ENCODE measurements around the gene CD300LD. TPM values are rescaled to one million over a fixed set of nuclear protein-coding genes. Genes with fewer than 3 reads are reported as not detected.

Gene CD300LD
- polyA plus RNA-seq, 1 donor from 2014 or later, result not detected

DNA sequence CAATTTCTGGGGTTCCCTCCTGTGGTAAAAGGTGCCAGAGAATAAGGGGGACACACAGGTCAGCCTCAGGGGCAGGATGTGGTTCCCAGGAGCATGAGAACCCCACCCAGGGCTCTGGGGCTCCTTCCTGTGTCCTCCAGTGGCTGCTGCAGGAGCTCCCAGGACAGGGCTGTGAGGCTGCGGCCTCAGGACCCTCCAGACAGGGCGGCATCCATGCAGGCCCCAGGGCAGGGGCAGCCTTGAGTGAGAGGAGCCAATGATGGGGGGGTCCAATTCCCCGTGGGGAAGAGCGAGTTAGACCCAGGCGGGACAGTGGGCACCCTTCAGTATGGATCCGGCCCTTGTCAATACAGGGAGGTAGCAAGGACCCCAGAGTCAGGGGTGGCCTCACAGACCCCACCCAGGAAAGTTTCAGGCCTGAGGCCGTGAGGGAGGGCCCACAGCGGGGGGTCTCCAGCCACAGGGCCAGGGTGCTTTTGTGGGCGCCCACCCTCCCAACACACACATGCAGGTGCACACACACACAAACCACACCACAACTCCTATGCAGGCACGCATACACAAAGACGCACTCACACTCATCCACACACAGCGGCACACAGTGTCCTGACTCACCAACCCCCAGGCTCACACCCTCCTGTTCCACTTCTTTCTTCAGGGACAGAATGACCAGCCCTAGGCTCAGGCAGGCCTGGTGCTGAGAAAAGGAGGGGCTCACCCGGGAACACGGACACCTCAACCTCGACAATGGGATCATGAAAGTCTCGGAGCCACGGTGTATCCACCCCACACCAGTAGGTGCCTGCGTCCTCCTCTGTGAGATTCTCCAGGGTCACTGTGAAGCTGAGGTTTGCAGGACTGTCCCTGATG, 48.0 kb downstream of the CD300LD start:
- TF ChIP-seq, protein P1, sequence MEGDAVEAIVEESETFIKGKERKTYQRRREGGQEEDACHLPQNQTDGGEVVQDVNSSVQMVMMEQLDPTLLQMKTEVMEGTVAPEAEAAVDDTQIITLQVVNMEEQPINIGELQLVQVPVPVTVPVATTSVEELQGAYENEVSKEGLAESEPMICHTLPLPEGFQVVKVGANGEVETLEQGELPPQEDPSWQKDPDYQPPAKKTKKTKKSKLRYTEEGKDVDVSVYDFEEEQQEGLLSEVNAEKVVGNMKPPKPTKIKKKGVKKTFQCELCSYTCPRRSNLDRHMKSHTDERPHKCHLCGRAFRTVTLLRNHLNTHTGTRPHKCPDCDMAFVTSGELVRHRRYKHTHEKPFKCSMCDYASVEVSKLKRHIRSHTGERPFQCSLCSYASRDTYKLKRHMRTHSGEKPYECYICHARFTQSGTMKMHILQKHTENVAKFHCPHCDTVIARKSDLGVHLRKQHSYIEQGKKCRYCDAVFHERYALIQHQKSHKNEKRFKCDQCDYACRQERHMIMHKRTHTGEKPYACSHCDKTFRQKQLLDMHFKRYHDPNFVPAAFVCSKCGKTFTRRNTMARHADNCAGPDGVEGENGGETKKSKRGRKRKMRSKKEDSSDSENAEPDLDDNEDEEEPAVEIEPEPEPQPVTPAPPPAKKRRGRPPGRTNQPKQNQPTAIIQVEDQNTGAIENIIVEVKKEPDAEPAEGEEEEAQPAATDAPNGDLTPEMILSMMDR (IDR thresholded peaks at IDR 0.05; ENCODE audit: poor library complexity, severe bottlenecking), result no peak
- TF ChIP-seq TAF1 (IDR thresholded peaks at IDR 0.05; ENCODE audit: low read depth), result no peak
- TF ChIP-seq SMC3 (conservative IDR thresholded peaks at IDR 0.05; ENCODE audit: poor library complexity), result no peak
- no peak for TF ChIP-seq EZH2 (IDR thresholded peaks at IDR 0.05; ENCODE audit: borderline replicate concordance, insufficient read depth, low read length, poor library complexity, severe bottlenecking)
- no peak for TF ChIP-seq MXI1 (conservative IDR thresholded peaks at IDR 0.05; ENCODE audit: poor library complexity, severe bottlenecking)
- Histone ChIP-seq H3K9ac (ENCODE audit: low read length) (no peak overlapping the region), H3K27me3 (ENCODE audit: insufficient read depth, low read depth, low read length) (no peaks in the 10 kb centered on the region), H3K4me2 (ENCODE audit: low read length) (no peak overlapping the region), H3K9me2 (ENCODE audit: insufficient read depth, low read length) (no peaks in the 10 kb centered on the region), H3K36me3 (ENCODE audit: insufficient read depth, low read length) (no peaks in the 10 kb centered on the region), H4K20me1 (ENCODE audit: insufficient read depth) (no peaks in the 10 kb centered on the region), H3K27ac (ENCODE audit: low read length) (no peak overlapping the region), H3K4me3 (ENCODE audit: low read length) (no peak overlapping the region), H3K79me2 (replicated peaks; ENCODE audit: insufficient read depth, low read length) (no peaks in the 10 kb centered on the region), H3F3A (ENCODE audit: insufficient read depth, low read length, poor library complexity, severe bottlenecking) (no peaks in the 10 kb centered on the region), H3K9me3 (ENCODE audit: low read length) (no peaks in the 10 kb centered on the region), H2AFZ (ENCODE audit: low read depth, low read length) (no peak overlapping the region)

DNA sequence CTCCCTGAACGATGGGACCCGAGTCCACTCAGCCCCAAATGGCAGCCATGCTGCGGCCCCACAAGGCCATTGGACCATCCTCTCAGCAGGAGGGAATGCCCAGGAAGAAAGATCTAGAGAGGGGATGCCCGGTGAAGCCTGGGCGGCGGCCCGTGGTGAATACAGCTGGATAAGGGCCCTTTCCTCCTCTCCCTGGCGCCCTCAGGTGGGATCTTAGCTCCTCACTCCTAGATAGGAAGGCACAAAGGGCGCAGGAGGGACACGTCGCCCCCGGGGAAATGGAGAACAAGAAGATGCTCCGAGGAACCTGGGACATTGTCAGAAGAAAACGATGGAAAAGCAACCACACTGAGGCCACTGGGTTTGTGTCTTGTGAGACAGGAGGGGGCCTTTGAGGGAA, 48.7 kb downstream of the CD300LD start:
- Histone ChIP-seq H4K20me1 (ENCODE audit: insufficient read depth) (no peaks in the 10 kb centered on the region), H2AFZ (ENCODE audit: low read depth, low read length) (no peak overlapping the region), H3K79me2 (replicated peaks; ENCODE audit: insufficient read depth, low read length) (no peaks in the 10 kb centered on the region), H3K27me3 (ENCODE audit: insufficient read depth, low read depth, low read length) (no peaks in the 10 kb centered on the region), H3F3A (ENCODE audit: insufficient read depth, low read length, poor library complexity, severe bottlenecking) (no peaks in the 10 kb centered on the region), H3K4me2 (ENCODE audit: low read length) (no peak overlapping the region), H3K9me3 (ENCODE audit: low read length) (no peaks in the 10 kb centered on the region), H3K27ac (ENCODE audit: low read length) (no peak overlapping the region), H3K9ac (ENCODE audit: low read length) (no peak overlapping the region), H3K4me3 (ENCODE audit: low read length) (no peak overlapping the region), H3K9me2 (ENCODE audit: insufficient read depth, low read length) (no peaks in the 10 kb centered on the region), H3K36me3 (ENCODE audit: insufficient read depth, low read length) (no peaks in the 10 kb centered on the region)
- no peak for TF ChIP-seq SMC3 (conservative IDR thresholded peaks at IDR 0.05; ENCODE audit: poor library complexity)
- TF ChIP-seq POLR2AphosphoS5 (IDR thresholded peaks at IDR 0.05), result no peak
- TF ChIP-seq TAF1 (IDR thresholded peaks at IDR 0.05; ENCODE audit: low read depth), result no peak
- TF ChIP-seq, protein P1 (IDR thresholded peaks at IDR 0.05; ENCODE audit: poor library complexity, severe bottlenecking), result no peak
- no peak for TF ChIP-seq EZH2 (IDR thresholded peaks at IDR 0.05; ENCODE audit: borderline replicate concordance, insufficient read depth, low read length, poor library complexity, severe bottlenecking)
- no peak for TF ChIP-seq EP300 (conservative IDR thresholded peaks at IDR 0.05; ENCODE audit: poor library complexity, severe bottlenecking)
- no peak for TF ChIP-seq REST (IDR thresholded peaks at IDR 0.05; ENCODE audit: borderline replicate concordance)
- no peak for TF ChIP-seq MXI1 (conservative IDR thresholded peaks at IDR 0.05; ENCODE audit: poor library complexity, severe bottlenecking)
- TF ChIP-seq RAD21 (conservative IDR thresholded peaks at IDR 0.05), result no peak
